ENCODE measurements around the gene VRK2. TPM values are rescaled to one million over a fixed set of nuclear protein-coding genes. Genes with fewer than 3 reads are reported as not detected.
"Not testable (repeated sequence)": the region's sequence is repeated elsewhere in the genome, so short reads cannot be mapped to it uniquely, and the experiment has no call there.

Gene VRK2
- total RNA-seq, 2 experiments from 2014 or later: 26.0 to 32.8 TPM

DNA sequence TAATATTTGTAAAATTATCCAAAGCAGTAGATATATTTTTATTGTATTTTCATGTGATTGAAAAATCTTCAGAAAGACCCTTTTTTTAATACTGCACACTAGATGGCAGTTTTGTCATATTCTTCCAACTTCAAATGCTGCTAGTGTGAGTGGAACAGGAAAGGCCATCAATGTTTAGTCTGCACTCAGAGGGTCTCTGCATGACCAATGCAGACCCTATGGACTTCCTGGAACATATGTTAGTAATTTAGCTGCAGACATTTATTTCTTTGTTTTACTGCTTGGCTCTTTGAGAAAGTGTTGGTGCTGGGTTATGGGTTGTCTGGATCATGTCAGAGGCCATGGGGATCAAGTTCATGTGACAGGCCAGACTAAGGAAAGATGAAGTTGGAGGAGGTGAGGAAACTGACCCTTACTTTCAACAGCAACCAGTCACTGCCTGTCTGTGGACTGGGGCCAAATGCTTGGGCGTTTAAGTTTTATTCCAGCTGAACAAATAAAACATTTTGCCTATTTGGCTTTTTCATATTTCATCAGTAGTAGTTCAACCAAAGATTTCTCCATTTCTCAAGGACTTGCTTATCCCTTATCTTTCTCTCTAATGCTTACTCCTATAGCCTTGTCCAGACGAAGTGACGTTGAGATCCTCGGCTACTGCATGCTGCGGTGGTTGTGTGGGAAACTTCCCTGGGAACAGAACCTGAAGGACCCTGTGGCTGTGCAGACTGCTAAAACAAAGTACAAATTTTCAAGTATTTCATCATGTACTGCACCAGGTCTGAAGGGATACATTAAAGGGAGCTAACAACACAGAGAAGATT, 84.8 kb downstream of the VRK2 start:
- ChIA-PET CTCF (no interaction called here), POLR2A (no interaction called here)
- no peak overlapping the region for H3K27ac Mint-ChIP-seq
- H3K4me3 Mint-ChIP-seq: no peak overlapping the region
- H3K36me3 Mint-ChIP-seq (ENCODE audit: low read depth): peaks cover 12% of the 10 kb centered on the region
- no peaks in the 10 kb centered on the region for H3K9me3 Mint-ChIP-seq
- H3K27me3 Mint-ChIP-seq: no peaks in the 10 kb centered on the region
- DNase-seq: no peak
- no peaks in the 10 kb centered on the region for H3K4me1 Mint-ChIP-seq

GRCh38 chr2:58133395-58133794, 86.8 kb downstream of the VRK2 start:
- H3K27ac Mint-ChIP-seq: no peak overlapping the region
- no peak overlapping the region for H3K4me3 Mint-ChIP-seq
- DNase-seq: no peak
- no peaks in the 10 kb centered on the region for H3K4me1 Mint-ChIP-seq
- CTCF ChIA-PET: no interaction called here
- peaks cover 16% of the 10 kb centered on the region for H3K36me3 Mint-ChIP-seq (ENCODE audit: low read depth)
- POLR2A ChIA-PET: no interaction called here
- H3K9me3 Mint-ChIP-seq: no peaks in the 10 kb centered on the region
- H3K27me3 Mint-ChIP-seq: no peaks in the 10 kb centered on the region

DNA sequence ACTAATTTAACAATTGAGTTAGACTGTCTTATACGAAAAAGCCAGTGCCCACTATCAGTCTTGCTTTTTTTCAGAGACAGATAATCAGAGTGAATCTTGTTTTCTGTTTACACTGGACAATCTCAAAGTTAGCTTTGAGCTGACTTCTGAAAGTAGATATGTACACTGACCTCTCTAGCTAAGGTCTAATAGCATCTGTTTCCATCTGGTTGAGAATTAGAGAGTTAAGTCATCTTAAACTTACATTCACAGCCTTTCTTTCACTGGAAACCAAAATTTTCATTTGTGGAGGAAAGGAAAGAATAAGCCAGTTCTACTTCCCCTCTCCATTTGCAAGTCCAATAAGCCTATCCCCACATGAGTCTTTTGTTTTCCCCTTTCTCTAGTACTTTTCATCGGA, 89.3 kb downstream of the VRK2 start:
- POLR2A ChIA-PET: no interaction called here
- no peaks in the 10 kb centered on the region for H3K27me3 Mint-ChIP-seq

GRCh38 chr2:58137221-58137620, 90.6 kb downstream of the VRK2 start:
- no peaks in the 10 kb centered on the region for H3K9me3 Mint-ChIP-seq
- POLR2A ChIA-PET: no interaction called here
- H3K36me3 Mint-ChIP-seq (ENCODE audit: low read depth): peaks cover 25% of the 10 kb centered on the region
- H3K27ac Mint-ChIP-seq: no peak overlapping the region
- H3K4me1 Mint-ChIP-seq: no peaks in the 10 kb centered on the region
- CTCF ChIA-PET: no interaction called here
- no peak for DNase-seq
- H3K27me3 Mint-ChIP-seq: no peaks in the 10 kb centered on the region
- H3K4me3 Mint-ChIP-seq: no peak overlapping the region

More for the DNA sequence above, 89.3 kb downstream of the VRK2 start:
- Mint-ChIP-seq H3K4me1 (no peaks in the 10 kb centered on the region), H3K9me3 (no peaks in the 10 kb centered on the region), H3K27ac (no peak overlapping the region), H3K4me3 (no peak overlapping the region), H3K36me3 (ENCODE audit: low read depth) (peaks cover 25% of the 10 kb centered on the region)
- no peak for DNase-seq
- CTCF ChIA-PET: no interaction called here

DNA sequence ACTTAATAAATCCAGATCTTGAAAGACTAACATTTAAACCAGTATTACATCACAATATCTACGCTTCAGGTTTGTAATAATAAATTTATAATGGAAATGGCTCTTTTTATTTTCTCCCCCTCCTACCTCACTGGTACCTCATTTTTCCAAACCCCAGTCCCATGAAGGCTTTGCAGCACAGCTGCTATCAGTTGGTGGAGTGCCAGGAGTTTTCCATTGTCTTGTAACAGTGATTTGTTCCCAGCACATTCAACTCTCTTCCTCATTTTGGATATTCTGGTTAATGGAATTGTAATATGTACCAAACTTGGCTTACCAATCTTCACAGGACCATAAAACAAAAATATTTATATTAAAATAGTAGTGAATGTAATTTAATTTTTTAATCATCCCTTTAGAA, 91.2 kb downstream of the VRK2 start:
- H3K4me1 Mint-ChIP-seq: no peaks in the 10 kb centered on the region
- no peak overlapping the region for H3K4me3 Mint-ChIP-seq
- ChIA-PET CTCF (no interaction called here), POLR2A (no interaction called here)
- no peak overlapping the region for H3K27ac Mint-ChIP-seq
- no peaks in the 10 kb centered on the region for H3K9me3 Mint-ChIP-seq
- DNase-seq: no peak
- H3K36me3 Mint-ChIP-seq (ENCODE audit: low read depth): peaks cover 25% of the 10 kb centered on the region
- H3K27me3 Mint-ChIP-seq: no peaks in the 10 kb centered on the region

- Mint-ChIP-seq H3K4me1 (no peaks in the 10 kb centered on the region), H3K9me3 (no peaks in the 10 kb centered on the region), H3K4me3 (no peak overlapping the region), H3K27me3 (no peaks in the 10 kb centered on the region), H3K36me3 (ENCODE audit: low read depth) (peaks cover 25% of the 10 kb centered on the region), H3K27ac (no peak overlapping the region)
- POLR2A ChIA-PET: no interaction called here
- CTCF ChIA-PET: no interaction called here
- DNase-seq: no peak
These were observed 91.9 kb downstream of the VRK2 start for GRCh38 chr2:58138396-58139030.

- H3K27me3 Mint-ChIP-seq: no peaks in the 10 kb centered on the region
- H3K9me3 Mint-ChIP-seq: no peaks in the 10 kb centered on the region
- peaks cover 26% of the 10 kb centered on the region for H3K36me3 Mint-ChIP-seq (ENCODE audit: low read depth)
- ChIA-PET CTCF (no interaction called here), POLR2A (no interaction called here)
- H3K4me1 Mint-ChIP-seq: no peaks in the 10 kb centered on the region
- no peak for DNase-seq
- no peak overlapping the region for H3K4me3 Mint-ChIP-seq
- no peak overlapping the region for H3K27ac Mint-ChIP-seq
These were observed 94.0 kb downstream of the VRK2 start for GRCh38 chr2:58140508-58141072.

DNA sequence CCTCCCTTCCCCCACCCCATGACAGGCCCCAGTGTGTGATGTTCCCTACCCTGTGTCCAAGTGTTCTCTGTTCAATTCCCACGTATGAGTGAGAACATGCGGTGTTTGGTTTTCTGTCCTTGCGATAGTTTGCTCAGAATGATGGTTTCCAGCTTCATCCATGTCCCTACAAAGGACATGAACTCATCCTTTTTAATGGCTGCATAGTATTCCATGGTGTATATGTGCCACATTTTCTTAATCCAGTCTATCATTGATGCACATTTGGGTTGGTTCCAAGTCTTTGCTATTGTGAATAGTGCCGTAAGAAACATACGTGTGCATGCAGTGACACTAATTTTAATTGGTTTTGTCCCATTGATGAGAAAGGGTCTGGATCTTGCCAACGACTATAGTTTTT, 99.2 kb downstream of the VRK2 start:
- H3K9me3 Mint-ChIP-seq, H3K27ac Mint-ChIP-seq, CTCF ChIA-PET, POLR2A ChIA-PET, H3K4me1 Mint-ChIP-seq, H3K27me3 Mint-ChIP-seq, H3K4me3 Mint-ChIP-seq, DNase-seq: not testable (repeated sequence)
- H3K36me3 Mint-ChIP-seq (ENCODE audit: low read depth): peaks cover 19% of the 10 kb centered on the region

- Mint-ChIP-seq H3K36me3 (ENCODE audit: low read depth) (peaks cover 17% of the 10 kb centered on the region), H3K27ac (no peak overlapping the region), H3K4me1 (peaks cover 1% of the 10 kb centered on the region), H3K27me3 (no peaks in the 10 kb centered on the region), H3K4me3 (no peak overlapping the region), H3K9me3 (no peaks in the 10 kb centered on the region)
- no peak for DNase-seq
- POLR2A ChIA-PET: no interaction called here
- CTCF ChIA-PET: no interaction called here
These were observed 100.1 kb downstream of the VRK2 start for GRCh38 chr2:58146707-58147106.

DNA sequence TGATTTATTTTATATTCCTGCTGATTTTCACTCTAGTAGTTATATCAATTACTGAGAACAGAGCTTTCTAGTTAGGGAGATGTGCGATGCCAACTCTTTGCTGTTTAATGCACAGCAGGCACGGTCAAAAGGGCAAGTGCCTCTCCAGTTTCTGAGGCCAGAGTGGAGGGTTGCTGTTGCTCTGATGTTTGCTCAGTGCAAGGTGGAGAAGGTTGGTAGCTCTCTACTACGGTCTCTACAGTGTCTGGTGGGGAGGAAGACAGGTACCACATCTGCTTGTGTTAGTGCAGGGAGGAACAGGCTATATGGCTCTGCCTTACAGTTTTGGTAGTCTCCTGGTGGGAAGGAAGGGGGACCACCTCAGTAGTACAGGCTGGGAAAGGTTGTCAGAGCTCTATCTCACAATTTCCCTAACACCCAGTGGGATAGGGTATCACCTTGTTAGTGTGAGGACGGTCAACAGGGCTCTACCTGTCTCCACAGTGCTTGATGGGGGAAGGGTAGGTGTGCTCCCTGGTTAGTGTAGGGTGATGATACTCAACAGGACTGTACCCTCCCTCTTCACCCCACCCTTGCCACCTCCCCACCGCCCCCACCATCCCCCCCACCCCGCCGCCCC, 108.7 kb downstream of the VRK2 start:
- H3K36me3 Mint-ChIP-seq (ENCODE audit: low read depth): peaks cover 46% of the 10 kb centered on the region
- ChIA-PET POLR2A (no interaction called here), CTCF (interaction anchor here (0.6 kb wide), 2 partner anchors 12 to 269 kb away, joined by 3 read pairs; no protein-coding TSS in a partner anchor)
- no peaks in the 10 kb centered on the region for H3K27me3 Mint-ChIP-seq
- no peak overlapping the region for H3K4me3 Mint-ChIP-seq
- DNase-seq: no peak
- peaks cover 2% of the 10 kb centered on the region for H3K9me3 Mint-ChIP-seq
- H3K4me1 Mint-ChIP-seq: no peaks in the 10 kb centered on the region
- H3K27ac Mint-ChIP-seq: no peak overlapping the region

DNA sequence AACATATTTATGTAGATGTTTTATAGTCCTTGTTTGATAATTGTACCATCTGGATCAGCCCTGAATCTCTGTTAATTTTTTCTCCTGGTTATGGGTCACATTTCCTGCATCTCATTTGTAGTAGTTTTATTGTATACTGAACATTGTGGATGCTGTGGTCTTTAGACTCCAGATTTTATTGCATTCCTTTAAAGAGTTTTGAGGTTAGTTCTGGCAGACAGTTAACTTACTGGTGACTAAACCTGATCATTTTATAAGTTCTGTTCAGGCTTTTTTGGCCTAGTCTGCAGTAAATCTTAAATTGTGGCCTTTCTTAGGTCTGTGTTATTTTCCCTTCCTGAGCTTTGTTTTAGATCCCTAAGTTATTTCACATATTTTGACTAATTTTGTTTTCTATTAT, 110.2 kb downstream of the VRK2 start:
- Mint-ChIP-seq H3K4me1 (no peaks in the 10 kb centered on the region), H3K4me3 (no peak overlapping the region), H3K27ac (no peak overlapping the region), H3K36me3 (ENCODE audit: low read depth) (peaks cover 56% of the 10 kb centered on the region), H3K9me3 (peaks cover 2% of the 10 kb centered on the region), H3K27me3 (no peaks in the 10 kb centered on the region)
- ChIA-PET CTCF (no interaction called here), POLR2A (no interaction called here)
- no peak for DNase-seq

DNA sequence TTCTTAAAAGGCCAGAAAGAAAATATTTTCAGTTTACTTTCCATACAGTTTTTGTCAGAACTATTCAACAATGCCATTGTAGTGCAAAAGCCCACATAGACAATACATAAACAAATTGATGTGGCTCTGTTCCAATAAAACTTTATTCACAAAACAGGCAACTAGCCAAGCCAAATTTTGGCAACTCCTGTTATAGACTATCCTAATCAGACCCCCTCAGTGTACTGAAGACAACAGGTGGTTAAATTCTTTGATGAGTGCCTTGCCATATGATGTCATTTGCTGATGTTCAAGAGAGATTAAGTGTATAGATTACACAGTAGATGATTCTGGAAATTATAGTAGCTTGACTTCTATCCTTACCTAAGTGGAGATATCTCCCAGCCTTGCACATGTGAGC, 111.1 kb downstream of the VRK2 start:
- peaks cover 56% of the 10 kb centered on the region for H3K36me3 Mint-ChIP-seq (ENCODE audit: low read depth)

GRCh38 chr2:58158481-58158880, 111.9 kb downstream of the VRK2 start:
- ChIA-PET CTCF (interaction anchor here (0.6 to 1.1 kb wide), 2 partner anchors 14 to 55 kb away, joined by 3 read pairs; no protein-coding TSS in a partner anchor), POLR2A (no interaction called here)
- Mint-ChIP-seq H3K4me3 (no peak overlapping the region), H3K27me3 (no peaks in the 10 kb centered on the region), H3K27ac (no peak overlapping the region), H3K36me3 (ENCODE audit: low read depth) (peaks cover 56% of the 10 kb centered on the region), H3K9me3 (peaks cover 2% of the 10 kb centered on the region), H3K4me1 (no peaks in the 10 kb centered on the region)
- DNase-seq: no peak

More for the DNA sequence above, 111.1 kb downstream of the VRK2 start:
- Mint-ChIP-seq H3K27me3 (no peaks in the 10 kb centered on the region), H3K27ac (no peak overlapping the region), H3K9me3 (peaks cover 2% of the 10 kb centered on the region), H3K4me1 (no peaks in the 10 kb centered on the region), H3K4me3 (no peak overlapping the region)
- ChIA-PET CTCF (no interaction called here), POLR2A (no interaction called here)
- no peak for DNase-seq

Data from activated CD4-positive, alpha-beta T cell treated with anti-CD3 and anti-CD28 coated beads, Interleukin-2, amount 10 ng/mL, durations not matched to agents 7 days and 5 days (primary cell).